NCI-H1694 treated with DMSO at 0.1 percent for 48 hours (cell line): ENCODE results near the gene ISG20L2.

Experiments
- DNase-seq: peaks from one replicate; lab custom pipeline; 2025; lab: John Stamatoyannopoulos, UW

Gene ISG20L2

GRCh38 chr1:156689953-156690674 lies 38.5 kb downstream of the ISG20L2 start:
- no peak for DNase-seq

DNA sequence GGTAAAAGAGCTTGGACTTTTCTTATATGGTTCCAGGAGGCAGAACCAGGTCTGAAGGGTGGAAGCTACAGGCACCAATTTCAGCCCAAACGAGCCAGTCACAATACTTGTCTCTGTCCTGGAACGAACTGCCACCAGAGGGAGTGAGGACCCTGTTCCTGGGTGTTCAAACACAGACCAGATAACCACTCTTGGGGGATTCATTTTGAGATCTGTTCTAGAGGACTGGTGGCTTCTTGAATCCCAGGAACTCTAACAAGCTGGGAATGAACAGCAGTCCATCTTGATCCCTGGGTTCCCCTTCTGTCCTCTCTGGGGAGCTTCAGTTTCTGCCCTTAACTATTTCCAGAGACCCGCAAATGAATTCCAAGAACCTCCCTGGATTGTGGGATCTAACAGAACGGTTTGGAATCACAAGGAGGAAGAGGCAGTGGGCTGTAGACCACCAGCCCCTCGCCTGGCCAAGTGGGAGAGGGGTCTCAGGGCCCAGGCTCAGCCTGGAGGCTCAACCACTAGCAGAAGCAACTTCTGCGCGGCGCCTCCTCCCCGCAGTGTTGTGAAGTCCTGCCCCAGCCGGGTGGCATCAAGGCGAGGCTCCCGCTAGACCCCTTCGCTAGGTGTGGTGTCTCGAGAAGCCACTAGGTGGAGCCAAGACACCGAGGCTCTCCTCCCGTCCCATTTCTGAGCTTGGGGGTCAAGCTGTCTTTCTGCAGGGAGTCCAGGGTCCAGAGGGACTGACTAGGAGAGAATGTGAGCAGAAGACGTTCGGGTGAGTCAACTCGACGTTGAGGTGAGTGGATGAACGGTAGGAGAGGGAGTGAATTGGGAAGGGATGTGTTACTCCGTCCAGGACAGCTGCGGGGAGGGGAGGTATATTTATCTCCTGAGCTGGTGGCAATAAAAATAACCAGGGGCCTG lies 39.3 kb downstream of the ISG20L2 start:
- DNase-seq: peak; percentile 87

DNA sequence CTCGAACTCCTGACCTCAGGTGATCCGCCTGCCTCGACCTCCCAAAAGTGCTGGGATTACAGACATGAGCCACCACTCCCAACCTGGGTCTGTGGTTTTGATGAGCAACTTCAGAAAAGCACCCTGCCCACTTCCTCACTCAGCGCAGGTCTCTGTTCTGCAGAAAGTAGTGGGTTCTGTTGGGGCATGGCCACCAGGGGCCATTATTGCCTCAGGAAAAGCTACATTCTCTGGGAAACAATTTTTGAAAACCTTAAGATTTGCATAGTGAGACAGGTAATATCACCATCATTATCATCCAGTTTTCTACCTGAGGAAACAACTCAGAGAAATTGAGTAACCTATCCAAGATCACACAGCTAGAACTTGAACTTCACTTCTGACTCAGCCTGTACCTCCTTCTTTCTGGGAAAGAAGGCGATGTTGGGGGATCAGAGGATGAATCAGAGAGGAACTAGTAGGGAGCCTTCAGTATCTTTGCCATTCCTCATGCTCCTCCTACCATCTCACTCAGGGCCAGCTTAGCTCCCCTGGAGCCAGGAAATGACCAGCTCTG lies 44.3 kb downstream of the ISG20L2 start:
- no peak for DNase-seq

GRCh38 chr1:156682166-156682890 lies 46.2 kb downstream of the ISG20L2 start:
- no peak for DNase-seq

GRCh38 chr1:156681196-156681960 lies 47.2 kb downstream of the ISG20L2 start:
- DNase-seq: no peak

DNA sequence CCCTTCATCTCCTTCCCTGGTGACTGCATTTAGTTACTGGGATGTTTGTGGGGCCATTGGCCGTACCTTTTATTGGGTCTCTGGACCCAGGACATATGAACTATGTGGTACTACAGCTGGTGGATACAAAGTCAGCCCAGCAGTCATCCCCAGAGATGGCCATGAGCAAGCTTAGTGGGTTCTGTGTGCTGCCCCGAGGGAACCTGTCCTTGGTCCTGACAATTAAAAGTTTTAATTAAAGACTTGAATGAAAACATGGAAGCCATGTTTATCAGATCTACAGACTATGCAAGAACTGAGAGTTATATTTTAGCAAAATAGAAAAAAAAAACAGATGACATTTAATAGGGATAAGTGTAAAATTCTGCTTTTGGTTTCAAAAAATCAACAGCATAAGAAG lies 48.5 kb downstream of the ISG20L2 start:
- no peak for DNase-seq

DNA sequence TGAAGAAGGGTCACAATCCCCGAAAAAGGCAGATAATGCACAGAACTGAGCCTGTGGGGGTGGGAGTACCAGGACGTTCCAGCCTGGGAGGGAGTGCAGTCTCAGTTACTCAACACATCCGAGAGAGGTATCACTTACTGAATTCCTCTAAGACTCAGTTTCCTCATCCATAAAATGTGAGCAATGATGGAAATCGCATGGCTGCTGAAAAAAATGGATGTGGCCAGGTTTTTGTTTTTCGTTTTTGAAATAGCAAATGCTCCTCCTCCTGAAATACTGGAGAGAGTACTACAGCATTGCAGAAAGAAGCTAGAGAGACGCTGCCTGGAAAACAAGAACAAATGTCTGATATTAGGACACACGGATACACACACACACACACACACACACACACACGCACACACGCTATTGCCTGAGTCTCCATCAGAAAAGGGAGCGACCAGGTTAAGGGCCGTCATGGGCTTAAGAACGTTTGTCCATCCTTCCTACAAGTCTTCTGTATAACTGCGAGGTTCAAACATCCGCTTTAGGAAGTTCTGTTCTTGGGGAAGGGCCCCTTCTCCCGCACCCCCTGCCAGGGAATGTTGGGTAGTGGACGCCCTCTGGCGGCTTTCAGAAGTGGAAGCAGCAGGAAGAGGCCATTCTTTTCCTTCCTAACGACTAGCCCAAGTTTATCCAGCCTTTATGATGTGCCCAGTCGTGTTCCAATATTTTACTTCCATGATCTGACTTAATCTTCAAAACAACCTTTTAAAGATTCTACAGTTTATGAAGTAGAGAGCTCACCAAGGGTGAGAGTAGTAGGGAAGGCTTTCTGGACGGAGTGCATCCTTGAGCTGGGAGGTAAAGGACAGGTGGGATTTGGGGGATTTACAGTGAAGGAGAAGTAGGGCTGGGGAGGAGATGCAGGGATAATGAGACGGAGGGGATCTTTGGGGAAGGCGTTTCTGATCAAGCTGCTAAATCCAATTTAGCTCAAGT lies 50.7 kb downstream of the ISG20L2 start:
- peak; percentile 93 for DNase-seq

GRCh38 chr1:156676820-156677615 lies 51.5 kb downstream of the ISG20L2 start, which contains the start of gene NES:
TSS of gene NES (minus strand) at chr1:156677407. CDS start at chr1:156677264, 143 bp downstream.
- peak; percentile 22 for DNase-seq

- DNase-seq: no peak
These were observed 52.3 kb downstream of the ISG20L2 start for GRCh38 chr1:156676114-156676819.

GRCh38 chr1:156675210-156676113 lies 53.1 kb downstream of the ISG20L2 start:
- DNase-seq: peak; percentile 56

- no peak for DNase-seq
These were observed 55.0 kb downstream of the ISG20L2 start for GRCh38 chr1:156673387-156674121.
